ENCODE data around the gene NR2F2. TPM values are rescaled to one million over a fixed set of nuclear protein-coding genes. Genes with fewer than 3 reads are reported as not detected.

NR2F2 gene
- total RNA-seq, 1 donor from 2014 or later: 50.6 TPM

DNA sequence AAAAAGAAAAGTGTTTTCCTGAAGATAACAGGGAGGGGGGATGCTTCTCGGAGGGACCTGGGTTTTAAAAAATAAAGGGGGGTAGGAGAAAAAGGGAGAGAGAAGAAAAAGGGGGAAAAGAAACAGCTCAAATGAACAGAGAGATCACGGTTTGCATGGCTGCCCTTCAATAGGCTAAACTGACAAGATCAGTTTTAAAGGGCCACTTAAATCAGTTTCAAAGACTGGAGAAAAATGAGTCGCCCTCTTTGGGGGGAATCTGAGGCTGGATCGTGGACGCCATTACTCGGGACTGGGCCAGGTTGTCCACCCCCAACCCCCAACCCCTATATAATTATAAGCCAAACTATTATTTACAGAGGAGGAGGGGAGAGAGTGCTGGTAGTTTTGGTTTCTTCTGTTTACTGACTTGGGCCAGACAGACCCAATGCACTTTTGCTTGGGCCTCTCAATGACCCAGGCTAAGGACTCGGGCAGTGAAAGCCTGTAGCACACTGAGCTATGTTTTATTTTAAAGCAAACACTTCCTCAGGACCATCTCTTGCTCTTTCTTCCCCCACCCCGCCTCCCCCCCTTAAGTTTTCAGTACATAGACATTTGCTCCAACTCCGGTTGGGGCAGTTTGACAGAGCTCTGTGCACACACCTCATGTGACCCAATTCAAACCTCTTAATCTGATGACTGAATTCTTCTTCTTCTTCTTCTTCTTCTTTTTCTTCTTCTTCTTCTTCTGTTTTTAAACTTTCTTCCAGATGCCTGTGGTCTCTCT, 6.3 kb downstream of the NR2F2 start:
- Histone ChIP-seq H3K4me3 (peak overlapping the region; percentile 71), H3K9me3 (no peaks in the 10 kb centered on the region), H3K27ac (peak overlapping the region; percentile 90), H3K4me1 (peaks cover 17% of the 10 kb centered on the region), H3K36me3 (peaks cover 21% of the 10 kb centered on the region), H3K27me3 (ENCODE audit: low read depth) (peaks cover 19% of the 10 kb centered on the region)
- TF ChIP-seq, protein P1, sequence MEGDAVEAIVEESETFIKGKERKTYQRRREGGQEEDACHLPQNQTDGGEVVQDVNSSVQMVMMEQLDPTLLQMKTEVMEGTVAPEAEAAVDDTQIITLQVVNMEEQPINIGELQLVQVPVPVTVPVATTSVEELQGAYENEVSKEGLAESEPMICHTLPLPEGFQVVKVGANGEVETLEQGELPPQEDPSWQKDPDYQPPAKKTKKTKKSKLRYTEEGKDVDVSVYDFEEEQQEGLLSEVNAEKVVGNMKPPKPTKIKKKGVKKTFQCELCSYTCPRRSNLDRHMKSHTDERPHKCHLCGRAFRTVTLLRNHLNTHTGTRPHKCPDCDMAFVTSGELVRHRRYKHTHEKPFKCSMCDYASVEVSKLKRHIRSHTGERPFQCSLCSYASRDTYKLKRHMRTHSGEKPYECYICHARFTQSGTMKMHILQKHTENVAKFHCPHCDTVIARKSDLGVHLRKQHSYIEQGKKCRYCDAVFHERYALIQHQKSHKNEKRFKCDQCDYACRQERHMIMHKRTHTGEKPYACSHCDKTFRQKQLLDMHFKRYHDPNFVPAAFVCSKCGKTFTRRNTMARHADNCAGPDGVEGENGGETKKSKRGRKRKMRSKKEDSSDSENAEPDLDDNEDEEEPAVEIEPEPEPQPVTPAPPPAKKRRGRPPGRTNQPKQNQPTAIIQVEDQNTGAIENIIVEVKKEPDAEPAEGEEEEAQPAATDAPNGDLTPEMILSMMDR (IDR thresholded peaks at IDR 0.05): no peak
- ATAC-seq: peak in 1 of 2 donors; percentile 4
- intact Hi-C loops (cut with DNase I): no loop called here
- no peak for DNase-seq

DNA sequence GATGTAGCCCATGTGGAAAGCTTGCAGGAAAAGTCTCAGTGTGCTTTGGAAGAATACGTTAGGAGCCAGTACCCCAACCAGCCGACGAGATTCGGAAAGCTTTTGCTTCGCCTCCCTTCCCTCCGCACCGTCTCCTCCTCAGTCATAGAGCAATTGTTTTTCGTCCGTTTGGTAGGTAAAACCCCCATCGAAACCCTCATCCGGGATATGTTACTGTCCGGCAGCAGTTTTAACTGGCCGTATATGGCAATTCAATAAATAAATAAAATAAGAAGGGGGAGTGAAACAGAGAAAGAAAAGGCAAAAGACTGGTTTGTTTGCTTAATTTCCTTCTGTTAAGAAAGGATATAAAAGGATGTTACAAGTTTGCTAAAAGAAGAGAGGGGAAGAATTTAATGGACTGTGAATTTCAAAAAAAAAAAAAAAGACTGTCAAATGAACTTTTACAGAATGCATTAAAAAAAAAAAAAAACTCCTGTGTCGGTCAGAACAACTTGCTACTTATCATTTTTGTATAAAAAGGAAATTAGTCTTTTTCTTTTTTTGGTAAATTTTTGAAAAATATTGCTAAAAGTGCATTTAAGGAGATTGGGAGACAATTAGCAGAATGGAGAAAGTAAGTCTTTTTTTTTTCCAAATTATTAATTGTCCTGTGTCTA, 7.0 kb downstream of the NR2F2 start:
- TF ChIP-seq, protein P1 (IDR thresholded peaks at IDR 0.05): no peak
- Histone ChIP-seq H3K4me3 (peak overlapping the region; percentile 71), H3K9me3 (no peaks in the 10 kb centered on the region), H3K27ac (peak overlapping the region; percentile 90), H3K27me3 (ENCODE audit: low read depth) (peaks cover 17% of the 10 kb centered on the region), H3K36me3 (peaks cover 21% of the 10 kb centered on the region), H3K4me1 (peaks cover 17% of the 10 kb centered on the region)
- intact Hi-C loops (cut with DNase I): no loop called here
- DNase-seq (no peak), ATAC-seq (no peak)

DNA sequence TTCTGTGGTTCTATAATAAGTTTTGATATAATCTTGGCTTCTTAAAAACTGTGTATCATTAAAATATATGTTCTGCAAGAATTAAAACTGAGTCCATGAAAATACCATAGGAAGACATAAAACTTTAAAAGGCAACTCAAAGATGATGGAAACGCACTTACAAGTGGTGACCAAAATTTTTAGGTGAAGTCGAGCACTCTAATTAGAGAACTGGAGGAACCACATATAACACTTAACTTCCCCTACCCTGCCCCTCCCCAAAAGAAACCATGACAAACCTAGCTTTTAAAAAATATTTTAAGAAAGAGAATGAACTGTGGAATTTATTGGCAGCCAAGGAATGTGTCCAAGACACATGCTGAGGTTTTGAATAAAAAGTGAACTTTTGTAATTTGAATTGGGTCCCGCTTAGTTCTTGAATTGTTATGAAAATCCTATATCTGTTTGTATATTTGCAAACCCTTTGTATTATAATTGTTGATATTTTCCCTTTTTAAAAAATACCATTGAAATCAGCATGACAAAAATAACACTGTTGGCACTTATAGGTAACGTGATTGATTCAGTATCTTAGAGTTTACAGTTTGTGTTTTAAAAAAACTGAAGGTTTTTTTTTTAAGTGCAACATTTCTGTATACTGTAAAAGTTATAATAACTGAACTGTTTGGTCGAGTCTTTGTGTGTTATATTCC, 7.7 kb downstream of the NR2F2 start:
- peaks cover 15% of the 10 kb centered on the region for H3K27me3 ChIP-seq (ENCODE audit: low read depth)
- peaks cover 17% of the 10 kb centered on the region for H3K4me1 ChIP-seq
- H3K27ac ChIP-seq: peak overlapping the region; percentile 90
- ATAC-seq: no peak
- no peaks in the 10 kb centered on the region for H3K9me3 ChIP-seq
- DNase-seq: no peak
- peak overlapping the region; percentile 71 for H3K4me3 ChIP-seq
- H3K36me3 ChIP-seq: peaks cover 21% of the 10 kb centered on the region
- TF ChIP-seq, protein P1 (IDR thresholded peaks at IDR 0.05): no peak
- intact Hi-C loops (cut with DNase I): no loop called here

DNA sequence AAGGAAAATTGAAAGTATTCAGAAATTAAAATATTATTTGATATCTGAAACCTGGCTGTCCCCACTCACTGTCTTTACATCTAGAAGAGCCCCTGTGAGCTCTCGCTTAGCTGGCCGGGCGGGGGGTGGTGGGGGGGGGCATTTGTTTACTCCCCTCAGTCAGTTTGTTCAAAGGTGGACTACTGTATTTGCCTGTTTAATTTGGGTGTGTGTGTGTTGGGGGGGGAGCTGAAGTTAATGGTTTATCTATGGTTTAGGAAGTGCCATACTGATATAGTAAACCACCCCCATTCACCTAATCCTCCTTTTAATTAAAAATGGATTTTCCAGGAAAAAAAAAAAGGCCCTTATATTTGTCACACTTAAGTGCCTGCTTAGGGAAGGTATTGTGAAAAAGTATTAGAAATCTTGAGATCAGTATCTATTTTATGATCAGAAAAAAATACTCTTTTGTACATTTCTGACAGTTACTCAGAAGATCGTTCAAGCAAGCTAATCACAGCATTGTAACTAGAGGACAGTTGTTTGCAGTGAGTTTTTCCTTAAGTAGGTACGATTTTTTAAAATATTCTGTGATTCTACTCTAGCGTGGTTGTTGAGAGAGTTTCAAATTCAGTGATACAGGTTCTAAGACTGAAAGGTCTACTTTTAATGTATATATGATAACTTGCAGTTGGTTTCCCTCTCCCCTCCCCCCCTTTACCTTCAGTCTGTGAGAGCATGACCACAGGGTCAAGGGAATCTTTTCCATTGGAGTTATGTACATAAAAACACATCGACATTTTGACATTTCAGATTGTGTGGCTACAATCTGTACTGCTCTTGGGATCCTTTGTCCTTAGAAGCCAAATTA, 8.5 kb downstream of the NR2F2 start:
- Histone ChIP-seq H3K9me3 (no peaks in the 10 kb centered on the region), H3K4me3 (peak overlapping the region; percentile 71), H3K27ac (peak overlapping the region; percentile 90), H3K27me3 (ENCODE audit: low read depth) (peaks cover 15% of the 10 kb centered on the region), H3K4me1 (peaks cover 17% of the 10 kb centered on the region), H3K36me3 (peaks cover 20% of the 10 kb centered on the region)
- TF ChIP-seq, protein P1 (IDR thresholded peaks at IDR 0.05): no peak
- DNase-seq: no peak
- no peak for ATAC-seq
- intact Hi-C loops (cut with DNase I): no loop called here
